Mesodermal cell (in vitro differentiated cells): ENCODE data around the gene SLC25A26. TPM values are rescaled to one million over a fixed set of nuclear protein-coding genes. Genes with fewer than 3 reads are reported as not detected.

Experiments used
- H3K27ac ChIP-seq: 2 replicates; pipeline ENCODE4 v1.7.0; 2013; ENCODE audit warnings: mild to moderate bottlenecking, low read depth, low read length, moderate library complexity; ENCODE audit not compliant: severe bottlenecking
- H3K36me3 ChIP-seq: 2 replicates; pipeline ENCODE4 v1.7.1; 2013; ENCODE audit warnings: mild to moderate bottlenecking, low read length, moderate library complexity; ENCODE audit not compliant: control insufficient read depth, insufficient read depth
- H3K4me1 ChIP-seq: one replicate; pipeline ENCODE4 v1.7.1; 2013; ENCODE audit warnings: mild to moderate bottlenecking, low read length; ENCODE audit not compliant: insufficient read depth, control insufficient read depth, poor library complexity, severe bottlenecking
- H3K4me3 ChIP-seq: 2 replicates; pipeline ENCODE4 v1.7.0; 2013; ENCODE audit warnings: low read length, control low read depth, mild to moderate bottlenecking; ENCODE audit not compliant: insufficient read depth, poor library complexity, severe bottlenecking; ENCODE audit errors: extremely low read depth
- H3K9me3 ChIP-seq: 2 replicates; pipeline ENCODE4 v1.7.1; 2013; ENCODE audit warnings: mild to moderate bottlenecking, low read length, moderate library complexity; ENCODE audit not compliant: control insufficient read depth
- WGBS, 2 experiments: methylation state at CpG; one replicate each; pipeline ENCODE4 v1.1.5; 2013; ENCODE audit warnings: missing lambda C conversion rate in 2 of 2; ENCODE audit not compliant: insufficient coverage in 2 of 2; 5-methylcytosine and 5-hydroxymethylcytosine counted together
- polyA plus RNA-seq, 2 experiments: library from polyadenylated mRNA; stranded (reverse); fragments of 50-300 nt; gene quantifications; one replicate each; pipeline ENCODE4 v1.2.3, GENCODE V29; 2013

The SLC25A26 gene, protein sequence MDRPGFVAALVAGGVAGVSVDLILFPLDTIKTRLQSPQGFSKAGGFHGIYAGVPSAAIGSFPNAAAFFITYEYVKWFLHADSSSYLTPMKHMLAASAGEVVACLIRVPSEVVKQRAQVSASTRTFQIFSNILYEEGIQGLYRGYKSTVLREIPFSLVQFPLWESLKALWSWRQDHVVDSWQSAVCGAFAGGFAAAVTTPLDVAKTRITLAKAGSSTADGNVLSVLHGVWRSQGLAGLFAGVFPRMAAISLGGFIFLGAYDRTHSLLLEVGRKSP
- polyA plus RNA-seq (2013, experiment 1 of 2), result 20.8 TPM
- polyA plus RNA-seq (2013, experiment 2 of 2), result 18.8 TPM

DNA sequence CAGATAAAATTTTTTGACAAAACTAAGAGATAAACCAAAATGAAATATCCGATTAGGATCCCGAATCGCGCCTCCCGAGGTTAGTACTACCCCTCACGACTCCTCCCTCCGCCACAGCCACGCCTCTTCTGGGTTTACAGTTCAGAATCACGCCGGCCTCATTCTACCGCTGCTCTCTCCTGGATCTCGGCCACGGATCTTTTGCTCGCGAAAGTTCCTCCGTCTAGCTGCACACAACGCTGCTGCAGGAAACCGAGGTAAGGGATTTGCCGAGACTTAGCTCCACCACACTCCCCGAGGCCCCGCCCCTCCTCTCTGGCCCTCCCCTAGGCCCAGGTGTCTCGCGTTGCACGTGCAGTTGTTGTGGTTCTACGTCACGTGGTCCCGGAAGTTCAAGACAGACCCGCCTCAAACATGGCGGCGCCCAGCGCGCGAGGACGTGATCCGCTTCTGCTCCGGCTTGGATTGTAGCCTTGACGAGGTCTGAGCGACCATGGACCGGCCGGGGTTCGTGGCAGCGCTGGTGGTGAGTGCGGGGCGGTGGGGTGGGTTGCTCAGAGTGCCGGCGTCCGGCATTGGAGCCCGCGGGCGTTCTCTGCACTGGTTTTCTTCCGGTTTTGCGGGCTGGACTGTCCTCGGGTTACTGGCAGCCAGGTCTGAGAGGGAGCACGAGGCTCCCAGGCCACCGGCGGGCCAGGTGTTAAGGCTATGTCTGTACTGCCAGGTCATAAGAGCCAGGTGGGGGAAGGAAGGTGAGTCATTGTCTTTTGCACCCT, at the start of gene SLC25A26:
TSS of gene SLC25A26 (plus strand) at position 400 of the 776 bp plus-strand sequence. CDS start at position 494, 94 bp downstream.
- H3K4me1 ChIP-seq, result no peaks in the 10 kb centered on the region
- H3K9me3 ChIP-seq, result no peaks in the 10 kb centered on the region
- WGBS, 2 experiments, result 1% methylated on average over 43 to 47 of the region's 56 CpGs
- peak within 1 kb of the TSS; percentile 81 for H3K27ac ChIP-seq
- H3K36me3 ChIP-seq, result peaks cover 4% of the 10 kb centered on the region
- H3K4me3 ChIP-seq, result peak within 1 kb of the TSS; percentile 82

DNA sequence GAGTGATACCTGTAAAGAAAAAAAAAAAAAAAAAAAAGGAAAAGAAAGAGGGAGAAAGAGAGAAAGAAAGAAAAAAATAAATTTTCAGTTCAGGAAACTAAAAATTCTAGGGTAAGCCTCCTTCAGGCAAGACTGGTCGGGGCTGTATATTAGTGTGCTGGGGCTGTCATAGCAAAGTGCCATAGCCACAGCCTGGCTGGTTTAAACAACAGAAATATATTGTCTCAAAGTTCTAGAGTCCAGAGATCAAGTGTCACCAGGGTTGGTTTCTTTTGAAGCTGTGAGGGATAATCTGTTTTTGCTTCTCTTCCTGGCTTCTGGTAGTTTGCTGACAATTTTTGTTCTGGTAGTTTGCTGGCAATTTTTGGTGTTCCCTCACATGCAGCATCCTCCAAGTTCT, 48.4 kb upstream of the SLC25A26 start:
- H3K4me1 ChIP-seq, result no peaks in the 10 kb centered on the region
- no peaks in the 10 kb centered on the region for H3K36me3 ChIP-seq
- 89% methylated on average over 1 of the region's 1 CpG; no CpG with 5 or more reads in 1 of the 2 experiments for WGBS, 2 experiments
- no peak overlapping the region for H3K27ac ChIP-seq
- no peaks in the 10 kb centered on the region for H3K9me3 ChIP-seq
- no peak overlapping the region for H3K4me3 ChIP-seq

DNA sequence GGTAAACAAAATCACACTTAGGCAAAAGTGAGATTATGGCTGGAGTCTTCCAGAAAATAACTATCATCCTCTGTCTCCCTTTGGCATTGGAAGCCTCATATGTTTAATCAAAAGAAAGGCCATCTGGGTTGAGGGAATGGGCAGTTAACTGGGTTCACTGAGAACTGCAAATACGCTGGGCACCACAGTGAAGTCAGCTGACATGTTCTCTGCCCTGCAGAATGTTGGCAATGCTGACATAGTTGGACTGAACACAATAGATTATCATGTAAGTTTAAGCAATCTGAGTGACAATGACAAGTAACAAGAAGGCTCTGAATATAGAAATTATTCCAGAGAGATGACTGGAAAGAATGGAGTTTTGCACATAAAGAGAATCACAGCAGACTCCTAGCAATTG, 43.8 kb upstream of the SLC25A26 start:
- Histone ChIP-seq H3K4me3 (no peak overlapping the region), H3K36me3 (no peaks in the 10 kb centered on the region), H3K4me1 (no peaks in the 10 kb centered on the region), H3K27ac (no peak overlapping the region), H3K9me3 (no peaks in the 10 kb centered on the region)
- WGBS, 2 experiments, result 82 to 100% methylated on average over 1 of the region's 1 CpG

DNA sequence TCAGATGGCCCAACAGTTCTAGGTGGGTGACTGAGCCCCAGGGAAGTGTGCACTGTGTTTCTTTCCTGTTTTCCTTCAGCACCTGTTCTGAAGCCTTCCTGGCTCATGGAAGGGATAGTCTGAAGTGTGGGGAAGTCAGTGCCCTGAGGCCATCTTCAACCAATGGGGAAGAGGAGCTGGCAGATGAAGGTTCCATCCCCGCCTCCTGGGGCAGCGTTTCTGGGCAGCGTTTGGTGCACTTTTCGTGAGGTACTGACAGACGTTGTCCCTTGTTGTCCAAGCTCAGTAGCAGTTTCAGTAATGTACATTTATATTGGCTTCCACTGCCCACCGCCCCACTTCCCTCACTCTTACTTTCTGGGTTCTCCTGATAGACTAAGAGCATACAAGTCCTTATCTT, 42.6 kb upstream of the SLC25A26 start:
- Histone ChIP-seq H3K27ac (no peak overlapping the region), H3K36me3 (no peaks in the 10 kb centered on the region), H3K4me1 (no peaks in the 10 kb centered on the region), H3K4me3 (no peak overlapping the region), H3K9me3 (no peaks in the 10 kb centered on the region)
- 70 to 95% methylated on average over 3 to 6 of the region's 6 CpGs for WGBS, 2 experiments

DNA sequence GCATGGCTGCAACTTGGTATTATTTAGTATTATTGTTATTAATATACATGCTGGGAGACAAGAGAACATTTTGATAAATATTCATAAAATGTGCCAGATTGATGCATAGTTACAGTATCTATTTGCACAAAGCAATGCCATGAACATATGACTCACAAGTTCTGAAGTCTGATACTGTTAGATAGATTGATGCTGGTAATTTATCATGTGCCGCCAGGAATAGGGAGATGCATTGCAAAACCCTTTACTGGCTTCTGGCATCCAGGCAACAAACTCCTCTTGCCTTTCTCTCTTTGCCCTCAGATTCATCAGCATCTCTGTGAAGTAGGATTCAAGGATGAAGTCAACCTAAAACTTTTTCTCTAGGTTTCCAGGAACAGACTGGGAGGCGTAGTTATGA, 41.0 kb upstream of the SLC25A26 start:
- Histone ChIP-seq H3K9me3 (no peaks in the 10 kb centered on the region), H3K27ac (no peak overlapping the region), H3K4me3 (no peak overlapping the region), H3K4me1 (no peaks in the 10 kb centered on the region), H3K36me3 (no peaks in the 10 kb centered on the region)
- 86 to 100% methylated on average over 1 of the region's 2 CpGs for WGBS, 2 experiments

DNA sequence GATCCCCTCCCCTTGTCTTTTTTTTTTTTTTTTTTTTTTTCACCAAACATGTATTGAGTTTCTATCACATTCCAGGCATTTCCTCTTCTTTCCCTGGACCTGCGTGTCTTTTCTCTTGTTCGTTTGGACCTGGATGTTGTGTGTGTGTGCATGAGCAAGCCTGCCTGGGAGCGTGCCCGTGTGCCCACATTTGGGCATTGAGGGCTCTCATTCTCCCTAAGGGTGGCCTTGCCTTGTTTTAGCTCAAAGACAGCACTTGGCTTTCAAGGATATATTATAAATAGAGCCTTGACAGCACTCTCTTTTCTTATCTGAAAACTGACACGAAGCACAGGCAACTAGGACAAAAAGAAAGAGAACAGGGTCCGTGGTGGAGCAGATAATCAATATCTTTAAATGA, 39.0 kb upstream of the SLC25A26 start:
- WGBS, 2 experiments, result 82 to 85% methylated on average over 2 to 4 of the region's 6 CpGs
- no peaks in the 10 kb centered on the region for H3K4me1 ChIP-seq
- no peak overlapping the region for H3K27ac ChIP-seq
- H3K36me3 ChIP-seq, result no peaks in the 10 kb centered on the region
- no peak overlapping the region for H3K4me3 ChIP-seq
- H3K9me3 ChIP-seq, result no peaks in the 10 kb centered on the region

DNA sequence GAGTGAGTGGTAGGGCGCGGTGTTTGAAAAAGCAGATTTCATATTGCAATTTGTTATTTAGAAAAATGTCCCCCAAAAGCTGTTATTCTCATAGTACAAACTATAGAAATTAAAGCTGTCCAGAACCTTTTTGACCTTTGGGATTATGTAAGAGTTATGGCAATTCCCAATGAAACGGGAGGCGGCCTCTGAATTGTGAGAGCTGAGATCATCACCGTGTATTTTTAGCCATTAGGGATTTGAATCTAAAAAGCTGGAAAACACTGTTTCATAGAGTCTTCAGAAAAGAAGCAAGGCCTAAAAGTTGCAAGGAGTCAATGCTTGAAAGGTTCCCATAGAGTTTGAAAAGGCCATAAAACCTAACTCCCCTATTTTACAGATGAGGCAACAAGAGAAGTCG, 38.6 kb upstream of the SLC25A26 start:
- Histone ChIP-seq H3K9me3 (no peaks in the 10 kb centered on the region), H3K36me3 (no peaks in the 10 kb centered on the region), H3K27ac (no peak overlapping the region), H3K4me1 (no peaks in the 10 kb centered on the region), H3K4me3 (no peak overlapping the region)
- WGBS, 2 experiments, result 94 to 96% methylated on average over 3 of the region's 6 CpGs

DNA sequence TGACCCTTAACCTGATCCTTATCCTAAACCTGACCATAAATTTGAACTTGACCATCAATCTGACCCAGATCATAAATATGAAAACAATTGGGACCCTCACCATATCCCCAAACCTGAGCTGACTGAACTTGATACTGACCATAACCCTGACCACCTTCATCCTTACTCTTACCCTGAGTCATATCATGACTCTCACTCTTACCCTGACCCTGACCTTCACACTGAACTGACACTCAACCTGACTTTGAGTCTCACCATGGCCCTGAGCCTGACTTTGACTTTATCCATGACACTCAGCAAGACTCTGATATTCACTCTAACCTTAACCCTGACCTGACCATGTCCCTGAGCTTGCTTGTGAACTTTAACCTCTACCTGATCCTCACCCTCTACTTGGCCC, 34.3 kb upstream of the SLC25A26 start:
- H3K27ac ChIP-seq, result no peak overlapping the region
- no peaks in the 10 kb centered on the region for H3K9me3 ChIP-seq

DNA sequence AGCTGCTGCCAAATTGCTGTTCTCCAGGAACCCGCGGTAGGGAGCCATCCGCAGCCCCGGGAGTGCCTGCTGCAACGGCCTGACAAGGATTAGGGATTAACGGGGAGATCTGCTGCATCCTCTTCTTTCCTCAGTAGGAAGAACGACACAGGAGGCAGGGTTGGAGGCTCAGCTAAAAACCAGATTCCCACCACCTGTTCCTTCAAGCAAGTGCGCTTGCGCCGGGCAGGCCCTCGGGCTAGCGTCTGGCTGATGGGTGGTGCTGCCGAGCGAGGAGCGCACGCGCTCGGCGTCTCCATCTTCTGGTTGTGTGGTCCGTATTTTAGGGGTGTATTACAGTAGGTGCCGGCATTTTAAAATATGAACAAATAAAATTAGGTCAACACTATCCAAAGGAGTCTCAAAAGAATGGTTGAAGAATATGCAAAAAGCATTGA, 25.4 kb upstream of the SLC25A26 start:
- H3K4me3 ChIP-seq, result no peak overlapping the region
- H3K9me3 ChIP-seq, result no peaks in the 10 kb centered on the region
- no peaks in the 10 kb centered on the region for H3K4me1 ChIP-seq
- no peak overlapping the region for H3K27ac ChIP-seq
- no peaks in the 10 kb centered on the region for H3K36me3 ChIP-seq
- WGBS, 2 experiments, result 23 to 50% methylated on average over 6 to 11 of the region's 21 CpGs

More for the DNA sequence above, 34.3 kb upstream of the SLC25A26 start:
- Histone ChIP-seq H3K4me1 (no peaks in the 10 kb centered on the region), H3K36me3 (no peaks in the 10 kb centered on the region), H3K4me3 (no peak overlapping the region)

DNA sequence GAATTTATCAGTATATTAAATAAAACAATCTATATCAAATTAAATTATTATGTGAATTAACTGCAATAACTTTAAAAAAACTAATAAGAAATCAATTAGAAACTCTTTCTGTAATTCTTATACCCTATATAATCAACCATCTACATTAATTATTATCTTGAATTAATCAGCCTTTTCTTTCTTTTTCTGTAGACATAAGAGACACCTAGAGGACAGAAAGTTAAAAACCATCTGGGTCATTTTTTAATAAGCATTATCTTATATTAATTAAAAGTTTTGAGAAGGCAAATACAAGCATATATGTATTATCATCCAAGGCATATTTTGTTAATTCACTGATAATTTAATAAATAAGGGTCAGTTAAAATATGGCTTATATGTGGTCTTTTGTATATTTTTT, 24.2 kb upstream of the SLC25A26 start:
- H3K4me1 ChIP-seq, result no peaks in the 10 kb centered on the region
- H3K27ac ChIP-seq, result no peak overlapping the region
- H3K9me3 ChIP-seq, result no peaks in the 10 kb centered on the region
- H3K36me3 ChIP-seq, result no peaks in the 10 kb centered on the region
- no peak overlapping the region for H3K4me3 ChIP-seq
